ENCODE data around the gene MRPL53.

The MRPL53 gene

GRCh38 chr2:74510272-74510671 lies 37.8 kb upstream of the MRPL53 start:
- DNase-seq, result no peak
- intact Hi-C loops (cut with DNase I; ENCODE audit: low total_unique reads), result no loop called here
- peaks cover 17 to 61% of the 10 kb centered on the region in 2 donors for H3K27me3 ChIP-seq
- peaks cover 6 to 13% (median 11%) of the 10 kb centered on the region in 3 donors for H3K36me3 ChIP-seq
- no peak for TF ChIP-seq CTCF (IDR thresholded peaks at IDR 0.05)
- no peak overlapping the region for H3K27ac ChIP-seq
- H3K4me3 ChIP-seq, result no peak overlapping the region
- no peaks in the 10 kb centered on the region for H3K9me3 ChIP-seq
- H3K4me1 ChIP-seq, result peaks cover 0 to 43% (median 34%) of the 10 kb centered on the region in 4 donors

DNA sequence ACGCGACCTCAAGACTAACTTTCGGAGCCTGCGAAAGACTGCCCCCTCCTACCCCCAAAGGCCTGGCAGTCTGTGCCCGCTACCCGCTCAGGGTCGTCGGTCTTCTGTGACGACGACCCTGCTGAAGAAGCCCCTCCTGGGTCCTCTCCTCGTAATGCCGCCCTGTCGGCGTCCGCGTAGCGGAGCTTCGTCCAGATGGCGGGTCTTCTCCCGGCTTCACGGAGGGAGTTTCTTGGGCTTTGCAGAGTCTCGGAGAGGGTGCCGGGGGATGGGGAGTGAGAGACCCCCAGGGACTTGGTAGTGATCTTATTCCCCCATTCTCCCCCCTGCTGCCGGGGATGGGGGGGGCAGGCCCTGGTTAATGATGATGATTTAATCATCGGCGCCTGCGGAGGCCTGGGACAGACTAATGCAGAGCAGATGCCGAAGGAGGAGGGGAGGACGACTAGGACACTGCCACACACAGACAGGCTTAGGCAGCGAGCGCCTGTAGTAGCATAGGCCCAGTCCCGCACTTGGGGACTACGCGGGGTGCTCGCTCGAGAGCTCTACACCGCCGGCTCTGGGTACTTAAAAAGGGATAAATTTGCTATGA lies 35.5 kb upstream of the MRPL53 start:
- Histone ChIP-seq H3K9me3 (no peaks in the 10 kb centered on the region), H3K27ac (peak overlapping the region; percentile 94 to 97), H3K4me3 (peak overlapping the region; percentile 66 to 80), H3K27me3 (peaks cover 3 to 43% of the 10 kb centered on the region in 2 donors), H3K4me1 (peaks cover 0 to 38% (median 26%) of the 10 kb centered on the region in 4 donors), H3K36me3 (peaks cover 13 to 24% (median 13%) of the 10 kb centered on the region in 3 donors)
- DNase-seq, result peak; percentile 24 to 65
- TF ChIP-seq CTCF (IDR thresholded peaks at IDR 0.05), result no peak
- intact Hi-C loops (cut with DNase I; ENCODE audit: low total_unique reads), result no loop called here

DNA sequence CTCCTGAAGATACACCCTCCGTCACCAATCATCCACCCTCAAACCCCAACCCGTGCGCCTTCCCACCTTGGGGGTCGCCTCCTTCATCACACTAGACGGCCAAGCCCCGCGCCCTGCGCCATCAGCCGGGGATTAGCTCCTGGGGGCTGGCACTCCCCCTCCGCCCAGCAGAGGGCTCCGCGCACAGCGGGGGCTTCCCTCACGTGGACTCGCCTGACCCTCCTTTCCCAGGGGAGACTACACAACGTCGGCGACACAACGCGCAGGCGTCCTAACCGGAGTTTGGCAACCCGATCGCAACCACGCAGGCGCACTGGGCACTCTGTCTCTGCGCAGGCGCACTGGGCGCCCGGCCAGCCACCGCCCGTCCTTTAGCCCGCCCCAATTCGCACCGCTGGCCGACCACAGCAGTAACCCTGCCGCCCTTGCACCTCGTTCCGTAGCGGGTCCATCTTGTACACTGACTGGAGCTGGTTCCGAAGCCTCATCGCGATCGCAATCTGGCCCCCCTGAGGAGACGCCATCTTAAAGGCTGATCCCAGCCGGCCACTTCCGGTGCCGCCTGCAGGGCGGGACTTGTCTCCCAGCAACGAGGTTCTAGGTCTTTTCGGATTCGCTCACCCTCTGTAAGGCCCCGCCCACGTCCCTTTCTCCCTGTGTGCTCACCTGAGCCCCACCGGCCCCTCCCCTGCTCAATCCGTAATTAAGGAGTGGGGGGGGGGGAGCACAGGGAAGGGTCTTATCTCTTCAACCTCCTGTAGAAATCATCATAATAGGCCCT lies 34.9 kb upstream of the MRPL53 start, which contains the start of gene PCGF1:
PCGF1 (minus strand) TSS at position 551 of the 781 bp plus-strand sequence; CDS start at position 524, 27 bp downstream.
- Histone ChIP-seq H3K36me3 (peaks cover 13 to 24% (median 13%) of the 10 kb centered on the region in 3 donors), H3K4me1 (peaks cover 0 to 44% (median 30%) of the 10 kb centered on the region in 4 donors), H3K9me3 (no peaks in the 10 kb centered on the region), H3K4me3 (peak within 1 kb of the TSS; percentile 66 to 80), H3K27me3 (peaks cover 0 to 43% of the 10 kb centered on the region in 2 donors), H3K27ac (peak within 1 kb of the TSS; percentile 94 to 97)
- peak; percentile 99 to 100 for DNase-seq
- peak in 1 of 2 experiments; percentile 10 for TF ChIP-seq CTCF (IDR thresholded peaks at IDR 0.05)
- intact Hi-C loops (cut with DNase I; ENCODE audit: low total_unique reads), result no loop called here

GRCh38 chr2:74505448-74506246 lies 33.2 kb upstream of the MRPL53 start:
- Histone ChIP-seq H3K4me1 (peaks cover 0 to 45% (median 30%) of the 10 kb centered on the region in 4 donors), H3K36me3 (peaks cover 13 to 24% (median 13%) of the 10 kb centered on the region in 3 donors), H3K9me3 (no peaks in the 10 kb centered on the region), H3K27ac (no peak overlapping the region), H3K27me3 (peaks cover 0 to 43% of the 10 kb centered on the region in 2 donors), H3K4me3 (no peak overlapping the region)
- intact Hi-C loops (cut with DNase I; ENCODE audit: low total_unique reads), result no loop called here
- no peak for DNase-seq
- no peak for TF ChIP-seq CTCF (IDR thresholded peaks at IDR 0.05)

GRCh38 chr2:74504591-74504990 lies 32.1 kb upstream of the MRPL53 start:
- no peak for DNase-seq
- peaks cover 0 to 44% of the 10 kb centered on the region in 2 donors for H3K27me3 ChIP-seq
- H3K27ac ChIP-seq, result no peak overlapping the region
- H3K36me3 ChIP-seq, result peaks cover 13 to 24% (median 13%) of the 10 kb centered on the region in 3 donors
- H3K4me1 ChIP-seq, result peaks cover 0 to 47% (median 33%) of the 10 kb centered on the region in 4 donors
- intact Hi-C loops (cut with DNase I; ENCODE audit: low total_unique reads), result no loop called here
- H3K4me3 ChIP-seq, result no peak overlapping the region
- no peak for TF ChIP-seq CTCF (IDR thresholded peaks at IDR 0.05)
- H3K9me3 ChIP-seq, result no peaks in the 10 kb centered on the region

Data from tibial artery (tissue), 4 donors.